ENCODE results near the gene LDLRAD3. TPM values are rescaled to one million over a fixed set of nuclear protein-coding genes. Genes with fewer than 3 reads are reported as not detected.

The LDLRAD3 gene
- total RNA-seq, 1 experiment from 2014 or later = 19.0 TPM

DNA sequence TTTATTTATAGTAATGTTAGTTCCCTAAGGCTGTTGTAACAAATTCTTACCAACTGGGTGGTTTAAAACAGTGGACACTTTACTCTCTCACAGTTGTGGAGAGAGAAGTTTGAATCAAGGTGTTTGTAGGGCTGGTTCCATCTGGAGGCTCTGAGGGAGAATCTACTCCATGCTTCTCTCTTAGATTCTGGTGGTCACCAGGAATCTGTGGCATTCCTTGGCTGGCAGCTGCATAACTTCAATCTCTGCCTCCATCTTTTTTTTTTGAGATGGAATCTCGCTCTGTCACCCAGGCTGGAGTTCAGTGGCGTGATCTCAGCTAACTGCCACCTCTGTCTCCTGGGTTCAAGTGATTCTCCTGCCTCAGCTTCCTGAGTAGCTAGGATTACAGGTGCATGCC is 46.3 kb downstream of the LDLRAD3 start:
- no peaks in the 10 kb centered on the region for H3K36me3 ChIP-seq (ENCODE audit: control insufficient read depth in 1 of 2, insufficient read depth in 2 of 2, low read length in 2 of 2)
- no peak overlapping the region for H3K9ac ChIP-seq (ENCODE audit: low read length)
- intact Hi-C loops (cut with micrococcal nuclease) = no loop called here
- no peaks in the 10 kb centered on the region for H3K9me2 ChIP-seq (ENCODE audit: insufficient read depth)
- TF ChIP-seq FOSL1 (IDR thresholded peaks at IDR 0.05; ENCODE audit: low read depth) = no peak
- TF ChIP-seq, protein P1, sequence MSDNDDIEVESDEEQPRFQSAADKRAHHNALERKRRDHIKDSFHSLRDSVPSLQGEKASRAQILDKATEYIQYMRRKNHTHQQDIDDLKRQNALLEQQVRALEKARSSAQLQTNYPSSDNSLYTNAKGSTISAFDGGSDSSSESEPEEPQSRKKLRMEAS (IDR thresholded peaks at IDR 0.05) = no peak
- no peak for TF ChIP-seq CBX3 (IDR thresholded peaks at IDR 0.05; ENCODE audit: low read depth)
- TF ChIP-seq CEBPB (IDR thresholded peaks at IDR 0.05; ENCODE audit: low read depth) = no peak
- TF ChIP-seq POLR2A (IDR thresholded peaks at IDR 0.05; ENCODE audit: borderline replicate concordance, extremely low read depth, insufficient read depth, insufficient read length) = no peak
- TF ChIP-seq SIN3A (IDR thresholded peaks at IDR 0.05; ENCODE audit: low read depth) = no peak
- no peak for TF ChIP-seq SP1 (IDR thresholded peaks at IDR 0.05; ENCODE audit: low read depth)
- no peak for TF ChIP-seq EZH2phosphoT487 (IDR thresholded peaks at IDR 0.05; ENCODE audit: borderline replicate concordance)
- TF ChIP-seq, protein P2, sequence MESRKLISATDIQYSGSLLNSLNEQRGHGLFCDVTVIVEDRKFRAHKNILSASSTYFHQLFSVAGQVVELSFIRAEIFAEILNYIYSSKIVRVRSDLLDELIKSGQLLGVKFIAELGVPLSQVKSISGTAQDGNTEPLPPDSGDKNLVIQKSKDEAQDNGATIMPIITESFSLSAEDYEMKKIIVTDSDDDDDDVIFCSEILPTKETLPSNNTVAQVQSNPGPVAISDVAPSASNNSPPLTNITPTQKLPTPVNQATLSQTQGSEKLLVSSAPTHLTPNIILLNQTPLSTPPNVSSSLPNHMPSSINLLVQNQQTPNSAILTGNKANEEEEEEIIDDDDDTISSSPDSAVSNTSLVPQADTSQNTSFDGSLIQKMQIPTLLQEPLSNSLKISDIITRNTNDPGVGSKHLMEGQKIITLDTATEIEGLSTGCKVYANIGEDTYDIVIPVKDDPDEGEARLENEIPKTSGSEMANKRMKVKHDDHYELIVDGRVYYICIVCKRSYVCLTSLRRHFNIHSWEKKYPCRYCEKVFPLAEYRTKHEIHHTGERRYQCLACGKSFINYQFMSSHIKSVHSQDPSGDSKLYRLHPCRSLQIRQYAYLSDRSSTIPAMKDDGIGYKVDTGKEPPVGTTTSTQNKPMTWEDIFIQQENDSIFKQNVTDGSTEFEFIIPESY (IDR thresholded peaks at IDR 0.05; ENCODE audit: extremely low read depth, insufficient replicate concordance, low read length) = no peak
- TF ChIP-seq RAD21 (IDR thresholded peaks at IDR 0.05; ENCODE audit: low read depth) = no peak
- TF ChIP-seq POLR2AphosphoS5 (IDR thresholded peaks at IDR 0.05; ENCODE audit: low read depth, low read length) = no peak
- no peak for TF ChIP-seq ZFX (IDR thresholded peaks at IDR 0.05)
- no peak for TF ChIP-seq TCF7L2 (IDR thresholded peaks at IDR 0.05; ENCODE audit: borderline replicate concordance, extremely low read depth, insufficient read depth, insufficient read length)
- TF ChIP-seq ELF1 (IDR thresholded peaks at IDR 0.05; ENCODE audit: borderline replicate concordance, low read depth) = no peak
- no peak for TF ChIP-seq EZH2 (IDR thresholded peaks at IDR 0.05)
- TF ChIP-seq, protein P3, sequence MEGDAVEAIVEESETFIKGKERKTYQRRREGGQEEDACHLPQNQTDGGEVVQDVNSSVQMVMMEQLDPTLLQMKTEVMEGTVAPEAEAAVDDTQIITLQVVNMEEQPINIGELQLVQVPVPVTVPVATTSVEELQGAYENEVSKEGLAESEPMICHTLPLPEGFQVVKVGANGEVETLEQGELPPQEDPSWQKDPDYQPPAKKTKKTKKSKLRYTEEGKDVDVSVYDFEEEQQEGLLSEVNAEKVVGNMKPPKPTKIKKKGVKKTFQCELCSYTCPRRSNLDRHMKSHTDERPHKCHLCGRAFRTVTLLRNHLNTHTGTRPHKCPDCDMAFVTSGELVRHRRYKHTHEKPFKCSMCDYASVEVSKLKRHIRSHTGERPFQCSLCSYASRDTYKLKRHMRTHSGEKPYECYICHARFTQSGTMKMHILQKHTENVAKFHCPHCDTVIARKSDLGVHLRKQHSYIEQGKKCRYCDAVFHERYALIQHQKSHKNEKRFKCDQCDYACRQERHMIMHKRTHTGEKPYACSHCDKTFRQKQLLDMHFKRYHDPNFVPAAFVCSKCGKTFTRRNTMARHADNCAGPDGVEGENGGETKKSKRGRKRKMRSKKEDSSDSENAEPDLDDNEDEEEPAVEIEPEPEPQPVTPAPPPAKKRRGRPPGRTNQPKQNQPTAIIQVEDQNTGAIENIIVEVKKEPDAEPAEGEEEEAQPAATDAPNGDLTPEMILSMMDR (IDR thresholded peaks at IDR 0.05 in 2 of 3, conservative IDR thresholded peaks at IDR 0.05 in 1 of 3; ENCODE audit: borderline replicate concordance in 1 of 3, insufficient read depth in 1 of 3, low read depth in 2 of 3, low read length in 2 of 3) = no peak
- ChIA-PET RAD21 (ENCODE audit: low non-redundant PET in 1 of 2, low total read pairs in 2 of 2, uncharacterized antibody in 2 of 2, unreplicated experiment in 2 of 2) (no interaction called here), POLR2A (no interaction called here), CTCF (no interaction called here)
- H3K9me3 ChIP-seq (ENCODE audit: control insufficient read depth in 1 of 2, insufficient read depth in 1 of 2, low read depth in 1 of 2, low read length in 2 of 2) = no peaks in the 10 kb centered on the region
- no TSS peak for BruUV-seq (replicated peaks)
- no peak overlapping the region for H3K27ac ChIP-seq (ENCODE audit: low read depth, low read length)
- H3K4me1 ChIP-seq (ENCODE audit: control insufficient read depth in 1 of 2, insufficient read depth in 2 of 2, low read length in 2 of 2) = no peaks in the 10 kb centered on the region
- no peak for ATAC-seq
- no peak overlapping the region for H2AFZ ChIP-seq (ENCODE audit: low read depth, low read length, poor library complexity, severe bottlenecking)
- H3K27me3 ChIP-seq (ENCODE audit: insufficient read depth, low read length) = no peaks in the 10 kb centered on the region
- H4K20me1 ChIP-seq (ENCODE audit: insufficient read depth) = no peaks in the 10 kb centered on the region
- no peak overlapping the region for H3K4me2 ChIP-seq (ENCODE audit: low read length)
- no peak overlapping the region for H3K4me3 ChIP-seq (replicated peaks in 1 of 2; ENCODE audit: low read depth in 1 of 2, low read length in 2 of 2)
- DNase-seq (ENCODE audit: low read depth, low spot score) = no peak
- H3K79me2 ChIP-seq (ENCODE audit: insufficient read depth, low read length) = peaks cover 47% of the 10 kb centered on the region
